ENCODE results near the gene STIM2.
"Not testable (repeated sequence)": the region's sequence is repeated elsewhere in the genome, so short reads cannot be mapped to it uniquely, and the experiment has no call there.

The STIM2 gene

GRCh38 chr4:27027428-27027827 is 166.8 kb downstream of the STIM2 start:
- no peak for DNase-seq

GRCh38 chr4:27035127-27035526 is 174.5 kb downstream of the STIM2 start:
- DNase-seq, result not testable (repeated sequence)

GRCh38 chr4:27040356-27040755 is 179.7 kb downstream of the STIM2 start:
- no peak for DNase-seq

GRCh38 chr4:27042411-27042810 is 181.8 kb downstream of the STIM2 start:
- no peak for DNase-seq

GRCh38 chr4:27043200-27043599 is 182.6 kb downstream of the STIM2 start:
- DNase-seq, result no peak

GRCh38 chr4:27046851-27047250 is 186.2 kb downstream of the STIM2 start:
- DNase-seq, result no peak

- no peak for DNase-seq
These were observed 188.0 kb downstream of the STIM2 start for GRCh38 chr4:27048429-27049238.

GRCh38 chr4:27049239-27049829 is 188.7 kb downstream of the STIM2 start:
- no peak for DNase-seq

- DNase-seq, result no peak
These were observed 190.1 kb downstream of the STIM2 start for GRCh38 chr4:27050731-27051130.

GRCh38 chr4:27055221-27055760 is 194.7 kb downstream of the STIM2 start:
- DNase-seq, result peak in 2 of 56 donors; percentile 6 to 7

GRCh38 chr4:27056281-27056680 is 195.6 kb downstream of the STIM2 start:
- DNase-seq, result no peak

GRCh38 chr4:27057053-27057452 is 196.4 kb downstream of the STIM2 start:
- DNase-seq, result no peak

- DNase-seq, result no peak
These were observed 197.0 kb downstream of the STIM2 start for GRCh38 chr4:27057662-27058061.

- no peak for DNase-seq
These were observed 198.3 kb downstream of the STIM2 start for GRCh38 chr4:27058819-27059406.

GRCh38 chr4:27059446-27059845 is 198.8 kb downstream of the STIM2 start:
- DNase-seq, result no peak

GRCh38 chr4:27062256-27062655 is 201.6 kb downstream of the STIM2 start:
- DNase-seq, result no peak

- no peak for DNase-seq
These were observed 205.9 kb downstream of the STIM2 start for GRCh38 chr4:27066591-27066990.

GRCh38 chr4:27068151-27068867 is 207.7 kb downstream of the STIM2 start:
- DNase-seq, result no peak

All from nucleus accumbens (tissue), 56 donors.